HepG2 (cell line): ENCODE measurements around the gene CNTNAP1. TPM values are rescaled to one million over a fixed set of nuclear protein-coding genes. Genes with fewer than 3 reads are reported as not detected.

ENCODE experiments used
- ATF5 ChIP-seq: sonication (generic); formaldehyde crosslinking; IDR thresholded peaks from 2 replicates; pipeline ENCODE4 v1.4.0; 2020; ENCODE audit warnings: mild to moderate bottlenecking, low read depth, missing genetic modification reagents
- CHD2 ChIP-seq: IDR thresholded peaks from 2 replicates; pipeline ENCODE4 v1.6.1; 2011; ENCODE audit warnings: low read depth, low read length, improper control_type of control experiment
- PRPF4 ChIP-seq: fragments of 200-400 bp; formaldehyde crosslinking; IDR thresholded peaks from 2 replicates; pipeline ENCODE4 v1.6.1; 2016; ENCODE audit warnings: low read length, low read depth; ENCODE audit not compliant: poor library complexity, severe bottlenecking
- SIX4 ChIP-seq: sonication (generic); formaldehyde crosslinking; IDR thresholded peaks from 2 replicates; pipeline ENCODE4 v1.4.0; 2020; ENCODE audit warnings: missing genetic modification reagents
- SMYD3 ChIP-seq: sonication (generic); formaldehyde crosslinking; IDR thresholded peaks from 2 replicates; pipeline ENCODE4 v1.8.1; 2023; ENCODE audit warnings: mild to moderate bottlenecking, missing genetic modification reagents
- SNAPC2 ChIP-seq: sonication (generic); formaldehyde crosslinking; IDR thresholded peaks from 2 replicates; pipeline ENCODE4 v1.8.1; 2022; ENCODE audit warnings: mild to moderate bottlenecking, missing genetic modification reagents
- XBP1 ChIP-seq: sonication (generic); formaldehyde crosslinking; IDR thresholded peaks from 2 replicates; pipeline ENCODE4 v1.5.0; 2020; ENCODE audit warnings: missing genetic modification reagents
- ZFX ChIP-seq: sonication (generic); formaldehyde crosslinking; IDR thresholded peaks from 2 replicates; pipeline ENCODE4 v1.4.0; 2020; ENCODE audit warnings: mild to moderate bottlenecking, low read depth, missing genetic modification reagents, moderate library complexity
- ZNF121 ChIP-seq: sonication (generic); formaldehyde crosslinking; IDR thresholded peaks from 2 replicates; pipeline ENCODE4 v1.5.0; 2020; ENCODE audit warnings: mild to moderate bottlenecking, missing genetic modification reagents
- ZNF552 ChIP-seq: sonication (generic); formaldehyde crosslinking; IDR thresholded peaks from 2 replicates; pipeline ENCODE4 v1.9.0; 2022; ENCODE audit warnings: missing genetic modification reagents, mild to moderate bottlenecking, borderline replicate concordance
- polyA plus RNA-seq, 8 experiments: library from polyadenylated mRNA; depleted of rRNA in 3 of 8; stranded (reverse) in 7 of 8; unstranded in 1 of 8; fragments of >200 nt; fragmentation: Illumina TruSeq in 4 of 8; extraction: Trizol in 4 of 8; gene quantifications; 2 replicates each; pipeline versions ENCODE4 v1.2.1 to v1.2.3, GENCODE V29; 2011 to 2016; ENCODE audit warnings: low read depth in 4 of 8, missing spikeins in 1 of 8, mixed read lengths in 1 of 8; ENCODE audit not compliant: insufficient read depth in 1 of 8
- total RNA-seq, 5 experiments: library from RNA; depleted of rRNA; stranded (reverse); fragments of >200 nt; fragmentation: Illumina TruSeq; extraction: Trizol; gene quantifications; 2 replicates each; pipeline ENCODE4 v1.2.3, GENCODE V29; 2016; ENCODE audit warnings: low read depth in 1 of 5
- TF ChIP-seq, protein P1 (sequence below): fragments of 450-650 bp; IDR thresholded peaks from 2 replicates; pipeline ENCODE4 v1.6.1; 2016
- TF ChIP-seq, protein P2 (sequence below): sonication (generic); formaldehyde crosslinking; IDR thresholded peaks from 2 replicates; pipeline ENCODE4 v1.4.0; 2020; ENCODE audit warnings: missing genetic modification reagents, mild to moderate bottlenecking, borderline replicate concordance
- TF ChIP-seq, protein P3 (sequence below): sonication (generic); formaldehyde crosslinking; IDR thresholded peaks from 2 replicates; pipeline ENCODE4 v1.4.0; 2020; ENCODE audit warnings: mild to moderate bottlenecking, missing genetic modification reagents

Gene CNTNAP1
- total and polyA plus RNA-seq, 2 of the 13 experiments (the other 11 are each of a cell fraction or from before 2014, with no cell fraction given): 4.5 to 7.7 TPM

GRCh38 chr17:42677921-42678781 is 4.2 kb upstream of the CNTNAP1 start (continued):
- TF ChIP-seq, protein P1, sequence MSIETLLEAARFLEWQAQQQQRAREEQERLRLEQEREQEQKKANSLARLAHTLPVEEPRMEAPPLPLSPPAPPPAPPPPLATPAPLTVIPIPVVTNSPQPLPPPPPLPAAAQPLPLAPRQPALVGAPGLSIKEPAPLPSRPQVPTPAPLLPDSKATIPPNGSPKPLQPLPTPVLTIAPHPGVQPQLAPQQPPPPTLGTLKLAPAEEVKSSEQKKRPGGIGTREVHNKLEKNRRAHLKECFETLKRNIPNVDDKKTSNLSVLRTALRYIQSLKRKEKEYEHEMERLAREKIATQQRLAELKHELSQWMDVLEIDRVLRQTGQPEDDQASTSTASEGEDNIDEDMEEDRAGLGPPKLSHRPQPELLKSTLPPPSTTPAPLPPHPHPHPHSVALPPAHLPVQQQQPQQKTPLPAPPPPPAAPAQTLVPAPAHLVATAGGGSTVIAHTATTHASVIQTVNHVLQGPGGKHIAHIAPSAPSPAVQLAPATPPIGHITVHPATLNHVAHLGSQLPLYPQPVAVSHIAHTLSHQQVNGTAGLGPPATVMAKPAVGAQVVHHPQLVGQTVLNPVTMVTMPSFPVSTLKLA: peak; percentile 62
- TF ChIP-seq CHD2 (peak; percentile 89), SMYD3 (peak; percentile 37; the same call in 1 of the 2 replicates), SNAPC2 (CRISPR knock-in tag) (no peak), ZFX (CRISPR knock-in tag) (peak; percentile 94), ZNF121 (CRISPR knock-in tag) (no peak; the same call in 1 of the 2 replicates), XBP1 (CRISPR knock-in tag) (no peak), SIX4 (CRISPR knock-in tag) (no peak; the same call in 1 of the 2 replicates), ZNF552 (CRISPR knock-in tag) (no peak), PRPF4 (no peak), ATF5 (CRISPR knock-in tag) (no peak)
- TF ChIP-seq, protein P2, sequence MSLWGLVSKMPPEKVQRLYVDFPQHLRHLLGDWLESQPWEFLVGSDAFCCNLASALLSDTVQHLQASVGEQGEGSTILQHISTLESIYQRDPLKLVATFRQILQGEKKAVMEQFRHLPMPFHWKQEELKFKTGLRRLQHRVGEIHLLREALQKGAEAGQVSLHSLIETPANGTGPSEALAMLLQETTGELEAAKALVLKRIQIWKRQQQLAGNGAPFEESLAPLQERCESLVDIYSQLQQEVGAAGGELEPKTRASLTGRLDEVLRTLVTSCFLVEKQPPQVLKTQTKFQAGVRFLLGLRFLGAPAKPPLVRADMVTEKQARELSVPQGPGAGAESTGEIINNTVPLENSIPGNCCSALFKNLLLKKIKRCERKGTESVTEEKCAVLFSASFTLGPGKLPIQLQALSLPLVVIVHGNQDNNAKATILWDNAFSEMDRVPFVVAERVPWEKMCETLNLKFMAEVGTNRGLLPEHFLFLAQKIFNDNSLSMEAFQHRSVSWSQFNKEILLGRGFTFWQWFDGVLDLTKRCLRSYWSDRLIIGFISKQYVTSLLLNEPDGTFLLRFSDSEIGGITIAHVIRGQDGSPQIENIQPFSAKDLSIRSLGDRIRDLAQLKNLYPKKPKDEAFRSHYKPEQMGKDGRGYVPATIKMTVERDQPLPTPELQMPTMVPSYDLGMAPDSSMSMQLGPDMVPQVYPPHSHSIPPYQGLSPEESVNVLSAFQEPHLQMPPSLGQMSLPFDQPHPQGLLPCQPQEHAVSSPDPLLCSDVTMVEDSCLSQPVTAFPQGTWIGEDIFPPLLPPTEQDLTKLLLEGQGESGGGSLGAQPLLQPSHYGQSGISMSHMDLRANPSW (CRISPR knock-in tag): no peak
- TF ChIP-seq, protein P3, sequence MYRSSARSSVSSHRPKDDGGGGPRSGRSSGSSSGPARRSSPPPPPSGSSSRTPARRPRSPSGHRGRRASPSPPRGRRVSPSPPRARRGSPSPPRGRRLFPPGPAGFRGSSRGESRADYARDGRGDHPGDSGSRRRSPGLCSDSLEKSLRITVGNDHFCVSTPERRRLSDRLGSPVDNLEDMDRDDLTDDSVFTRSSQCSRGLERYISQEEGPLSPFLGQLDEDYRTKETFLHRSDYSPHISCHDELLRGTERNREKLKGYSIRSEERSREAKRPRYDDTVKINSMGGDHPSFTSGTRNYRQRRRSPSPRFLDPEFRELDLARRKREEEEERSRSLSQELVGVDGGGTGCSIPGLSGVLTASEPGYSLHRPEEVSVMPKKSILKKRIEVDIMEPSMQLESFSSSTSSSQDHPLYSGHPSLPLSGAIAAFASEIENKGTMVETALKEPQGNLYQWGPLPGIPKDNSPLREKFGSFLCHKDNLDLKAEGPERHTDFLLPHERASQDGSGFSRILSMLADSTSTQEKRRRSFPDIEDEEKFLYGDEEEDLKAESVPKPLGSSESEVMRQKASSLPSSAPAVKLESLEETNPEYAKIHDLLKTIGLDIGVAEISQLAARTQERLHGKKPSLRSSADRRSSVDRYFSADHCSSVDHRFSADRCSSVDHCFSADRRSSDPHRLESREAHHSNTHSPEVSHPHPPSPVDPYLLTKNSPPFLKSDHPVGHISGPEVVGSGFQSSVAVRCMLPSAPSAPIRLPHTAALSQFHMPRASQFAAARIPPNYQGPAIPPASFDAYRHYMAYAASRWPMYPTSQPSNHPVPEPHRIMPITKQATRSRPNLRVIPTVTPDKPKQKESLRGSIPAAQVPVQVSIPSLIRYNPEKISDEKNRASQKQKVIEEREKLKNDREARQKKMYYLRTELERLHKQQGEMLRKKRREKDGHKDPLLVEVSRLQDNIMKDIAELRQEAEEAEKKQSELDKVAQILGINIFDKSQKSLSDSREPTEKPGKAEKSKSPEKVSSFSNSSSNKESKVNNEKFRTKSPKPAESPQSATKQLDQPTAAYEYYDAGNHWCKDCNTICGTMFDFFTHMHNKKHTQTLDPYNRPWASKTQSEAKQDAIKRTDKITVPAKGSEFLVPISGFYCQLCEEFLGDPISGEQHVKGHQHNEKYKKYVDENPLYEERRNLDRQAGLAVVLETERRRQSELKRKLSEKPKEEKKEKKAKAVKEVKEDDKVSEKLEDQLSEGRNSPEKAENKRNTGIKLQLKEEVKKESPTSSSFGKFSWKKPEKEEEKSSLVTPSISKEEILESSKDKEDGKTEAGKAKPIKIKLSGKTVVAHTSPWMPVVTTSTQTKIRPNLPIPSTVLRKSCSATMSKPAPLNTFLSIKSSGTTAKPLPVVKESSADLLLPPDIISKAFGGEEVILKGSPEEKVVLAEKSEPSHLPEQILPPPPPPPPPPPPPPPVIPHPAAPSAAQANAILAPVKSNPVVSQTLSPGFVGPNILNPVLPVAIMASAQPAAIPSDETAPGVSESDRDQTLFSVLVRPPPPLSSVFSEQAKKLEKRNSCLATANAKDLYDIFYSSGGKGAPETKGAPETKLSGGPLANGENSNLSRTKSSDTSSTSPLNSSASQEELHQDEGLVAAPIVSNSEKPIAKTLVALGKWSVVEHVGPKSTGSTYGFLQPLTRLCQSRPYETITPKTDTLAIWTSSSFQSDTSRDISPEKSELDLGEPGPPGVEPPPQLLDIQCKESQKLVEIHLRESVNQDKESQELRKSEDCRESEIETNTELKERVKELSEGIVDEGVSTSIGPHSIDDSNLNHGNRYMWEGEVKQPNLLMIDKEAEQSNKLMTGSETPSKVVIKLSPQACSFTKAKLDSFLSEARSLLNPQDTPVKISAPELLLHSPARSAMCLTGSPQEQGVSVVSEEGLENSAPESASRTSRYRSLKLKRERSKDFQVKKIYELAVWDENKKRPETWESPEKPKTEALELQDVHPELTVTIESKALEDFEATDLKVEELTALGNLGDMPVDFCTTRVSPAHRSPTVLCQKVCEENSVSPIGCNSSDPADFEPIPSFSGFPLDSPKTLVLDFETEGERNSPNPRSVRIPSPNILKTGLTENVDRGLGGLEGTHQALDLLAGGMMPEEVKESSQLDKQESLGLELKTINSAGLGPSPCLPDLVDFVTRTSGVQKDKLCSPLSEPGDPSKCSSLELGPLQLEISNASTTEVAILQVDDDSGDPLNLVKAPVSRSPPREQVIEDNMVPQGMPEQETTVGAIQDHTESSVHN (CRISPR knock-in tag): no peak
